ENCODE measurements around the gene NR3C2. TPM values are rescaled to one million over a fixed set of nuclear protein-coding genes. Genes with fewer than 3 reads are reported as not detected.

NR3C2 gene
- total and polyA plus RNA-seq, 3 experiments from 2014 or later, result 5.7 to 7.3 (median 6.3) TPM

GRCh38 chr4:148051403-148051802 is 390.8 kb downstream of the NR3C2 start:
- Histone ChIP-seq H3K4me3 (ENCODE audit: low read length) (peak overlapping the region; percentile 11), H3K36me3 (ENCODE audit: insufficient read depth, low read length) (no peaks in the 10 kb centered on the region), H3K4me1 (ENCODE audit: insufficient read depth, low read length) (peaks cover 60% of the 10 kb centered on the region), H3K27me3 (ENCODE audit: insufficient read depth, low read length, poor library complexity, severe bottlenecking) (no peaks in the 10 kb centered on the region), H3K27ac (ENCODE audit: low read depth, low read length) (no peak overlapping the region), H3K9me3 (ENCODE audit: low read length) (no peaks in the 10 kb centered on the region)
- Mint-ChIP-seq H3K36me3 (peaks cover 3 to 9% (median 8%) of the 10 kb centered on the region in 3 donors), H3K27me3 (no peaks in the 10 kb centered on the region), H3K27ac (peak overlapping the region; percentile 76 to 99 (median 88)), H3K4me1 (peaks cover 56 to 78% (median 72%) of the 10 kb centered on the region in 3 donors), H3K9me3 (no peaks in the 10 kb centered on the region), H3K4me3 (peak overlapping the region in 2 of 7 donors; percentile 33 to 78)
- ChIA-PET POLR2A (no interaction called here), CTCF (interaction anchor here (0.6 kb wide), 1 partner anchor 9 kb away, joined by 3 read pairs; no protein-coding TSS in a partner anchor)
- no peak for DNase-seq

- no peaks in the 10 kb centered on the region for H3K36me3 ChIP-seq (ENCODE audit: insufficient read depth, low read length)
- H3K27ac Mint-ChIP-seq, result peak overlapping the region in 1 of 8 donors; percentile 6
- H3K4me3 Mint-ChIP-seq, result no peak overlapping the region
- no peaks in the 10 kb centered on the region for H3K9me3 ChIP-seq (ENCODE audit: low read length)
- H3K4me3 ChIP-seq (ENCODE audit: low read length), result no peak overlapping the region
- peaks cover 37 to 70% (median 62%) of the 10 kb centered on the region in 3 donors for H3K4me1 Mint-ChIP-seq
- DNase-seq, result no peak
- H3K9me3 Mint-ChIP-seq, result no peaks in the 10 kb centered on the region
- no peaks in the 10 kb centered on the region for H3K27me3 Mint-ChIP-seq
- ChIA-PET POLR2A (interaction anchor here (0.7 kb wide), 1 partner anchor 66 kb away, joined by 5 read pairs; no protein-coding TSS in a partner anchor), CTCF (interaction anchor here (0.8 kb wide), 1 partner anchor 856 kb away, joined by 3 read pairs; no protein-coding TSS in a partner anchor)
- H3K36me3 Mint-ChIP-seq, result peaks cover 3 to 9% (median 8%) of the 10 kb centered on the region in 3 donors
- H3K27me3 ChIP-seq (ENCODE audit: insufficient read depth, low read length, poor library complexity, severe bottlenecking), result no peaks in the 10 kb centered on the region
- no peak overlapping the region for H3K27ac ChIP-seq (ENCODE audit: low read depth, low read length)
- H3K4me1 ChIP-seq (ENCODE audit: insufficient read depth, low read length), result peaks cover 35% of the 10 kb centered on the region
Measured at GRCh38 chr4:148048598-148048997, 393.6 kb downstream of the NR3C2 start.

DNA sequence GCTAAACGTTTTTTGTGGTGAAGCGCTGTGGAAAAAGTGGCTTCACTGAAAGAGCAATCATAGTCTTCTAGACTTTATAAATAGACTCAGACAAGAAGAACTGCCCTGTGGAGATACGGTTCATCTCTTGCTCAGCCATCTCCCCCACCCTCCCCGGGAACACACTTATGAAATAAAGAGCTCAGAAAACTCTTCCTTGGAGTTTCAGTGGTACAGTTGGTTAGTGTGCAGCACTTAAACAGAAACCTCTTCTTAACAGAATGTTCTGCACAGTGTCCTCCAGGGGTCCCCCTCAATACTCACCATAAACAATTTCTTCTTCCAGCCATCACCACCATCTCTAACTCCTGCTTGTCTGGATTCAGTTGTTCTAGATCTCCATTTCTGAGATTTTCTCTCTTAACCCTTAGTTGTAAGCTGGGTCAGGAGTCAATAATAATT is 397.3 kb downstream of the NR3C2 start:
- peak overlapping the region in 4 of 8 donors; percentile 30 to 90 (median 52) for H3K27ac Mint-ChIP-seq
- Histone ChIP-seq H3K4me1 (ENCODE audit: insufficient read depth, low read length) (peaks cover 5% of the 10 kb centered on the region), H3K36me3 (ENCODE audit: insufficient read depth, low read length) (no peaks in the 10 kb centered on the region), H3K27me3 (ENCODE audit: insufficient read depth, low read length, poor library complexity, severe bottlenecking) (no peaks in the 10 kb centered on the region), H3K4me3 (ENCODE audit: low read length) (no peak overlapping the region), H3K27ac (ENCODE audit: low read depth, low read length) (no peak overlapping the region), H3K9me3 (ENCODE audit: low read length) (no peaks in the 10 kb centered on the region)
- ChIA-PET POLR2A (no interaction called here), CTCF (interaction anchor here (0.7 to 3.0 kb wide), 3 partner anchors 11 to 114 kb away, joined by 3 to 18 read pairs (median 3); no protein-coding TSS in a partner anchor)
- no peaks in the 10 kb centered on the region for H3K9me3 Mint-ChIP-seq
- peaks cover 0 to under 1% of the 10 kb centered on the region in 2 donors for H3K27me3 Mint-ChIP-seq
- peaks cover 5 to 37% (median 30%) of the 10 kb centered on the region in 3 donors for H3K4me1 Mint-ChIP-seq
- no peak overlapping the region for H3K4me3 Mint-ChIP-seq
- peaks cover 0 to 9% (median 8%) of the 10 kb centered on the region in 3 donors for H3K36me3 Mint-ChIP-seq
- no peak for DNase-seq

- DNase-seq, result no peak
- peaks cover 4 to 37% (median 28%) of the 10 kb centered on the region in 3 donors for H3K4me1 Mint-ChIP-seq
- H3K27ac Mint-ChIP-seq, result peak overlapping the region in 3 of 8 donors; percentile 23 to 90 (median 51)
- Histone ChIP-seq H3K27ac (ENCODE audit: low read depth, low read length) (no peak overlapping the region), H3K4me1 (ENCODE audit: insufficient read depth, low read length) (peaks cover 5% of the 10 kb centered on the region), H3K9me3 (ENCODE audit: low read length) (no peaks in the 10 kb centered on the region), H3K36me3 (ENCODE audit: insufficient read depth, low read length) (no peaks in the 10 kb centered on the region), H3K4me3 (ENCODE audit: low read length) (no peak overlapping the region), H3K27me3 (ENCODE audit: insufficient read depth, low read length, poor library complexity, severe bottlenecking) (no peaks in the 10 kb centered on the region)
- H3K9me3 Mint-ChIP-seq, result no peaks in the 10 kb centered on the region
- H3K36me3 Mint-ChIP-seq, result peaks cover 0 to 9% (median 8%) of the 10 kb centered on the region in 3 donors
- no peak overlapping the region for H3K4me3 Mint-ChIP-seq
- peaks cover 0 to 2% of the 10 kb centered on the region in 2 donors for H3K27me3 Mint-ChIP-seq
- CTCF ChIA-PET, result interaction anchor here (1.2 to 3.0 kb wide), 2 partner anchors 11 to 92 kb away, joined by 3 to 18 read pairs; no protein-coding TSS in a partner anchor
- POLR2A ChIA-PET, result no interaction called here
Measured at GRCh38 chr4:148044089-148044911, 397.9 kb downstream of the NR3C2 start.

DNA sequence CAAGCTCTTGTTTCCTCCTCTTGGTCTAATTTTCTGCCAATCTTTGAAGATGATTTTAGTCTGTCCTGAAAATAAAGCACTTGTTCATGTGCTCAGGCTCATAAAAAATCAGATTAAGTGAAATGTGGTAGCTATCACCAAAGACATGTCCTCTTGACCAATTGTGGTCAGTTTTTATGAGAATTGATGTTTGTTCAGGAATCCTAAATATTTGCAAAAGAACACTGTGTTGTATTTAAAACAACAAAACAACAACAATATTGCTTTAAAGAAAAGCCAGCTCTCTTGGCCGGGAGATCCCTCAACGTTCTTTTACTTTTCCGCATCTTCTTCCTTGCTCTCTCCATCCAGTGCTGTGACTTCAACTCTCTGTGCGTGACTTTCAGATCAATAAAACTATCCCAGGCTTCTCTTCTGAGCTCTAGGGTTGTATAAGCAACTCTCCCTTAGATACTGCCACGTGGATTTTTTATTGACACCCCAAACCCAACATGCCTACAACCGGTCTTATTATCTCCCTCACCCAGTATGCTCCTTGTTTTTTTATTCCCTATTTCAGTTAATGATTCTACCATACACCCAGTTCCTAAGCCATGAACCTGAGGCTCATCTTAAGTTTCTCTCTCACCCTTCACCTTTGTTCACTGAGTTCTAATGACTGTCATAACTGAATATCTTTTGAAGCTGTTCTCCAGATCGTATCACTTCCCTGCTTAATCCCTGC is 400.4 kb downstream of the NR3C2 start:
- no peak overlapping the region for H3K4me3 ChIP-seq (ENCODE audit: low read length)
- no peaks in the 10 kb centered on the region for H3K9me3 ChIP-seq (ENCODE audit: low read length)
- no peak overlapping the region for H3K27ac Mint-ChIP-seq
- POLR2A ChIA-PET, result interaction anchor here (0.6 kb wide), 1 partner anchor 113 kb away, joined by 3 read pairs; no protein-coding TSS in a partner anchor
- no peaks in the 10 kb centered on the region for H3K9me3 Mint-ChIP-seq
- H3K4me1 ChIP-seq (ENCODE audit: insufficient read depth, low read length), result peaks cover 5% of the 10 kb centered on the region
- no peak overlapping the region for H3K4me3 Mint-ChIP-seq
- H3K4me1 Mint-ChIP-seq, result peaks cover 6 to 27% (median 26%) of the 10 kb centered on the region in 3 donors
- no peak overlapping the region for H3K27ac ChIP-seq (ENCODE audit: low read depth, low read length)
- peaks cover 0 to 5% (median 0%) of the 10 kb centered on the region in 3 donors for H3K36me3 Mint-ChIP-seq
- no peaks in the 10 kb centered on the region for H3K27me3 ChIP-seq (ENCODE audit: insufficient read depth, low read length, poor library complexity, severe bottlenecking)
- H3K27me3 Mint-ChIP-seq, result peaks cover 0 to 2% of the 10 kb centered on the region in 2 donors
- CTCF ChIA-PET, result interaction anchor here (1.0 to 1.7 kb wide), 3 partner anchors 10 to 15 kb away, joined by 3 to 5 read pairs (median 3); no protein-coding TSS in a partner anchor
- DNase-seq, result no peak
- H3K36me3 ChIP-seq (ENCODE audit: insufficient read depth, low read length), result no peaks in the 10 kb centered on the region

DNA sequence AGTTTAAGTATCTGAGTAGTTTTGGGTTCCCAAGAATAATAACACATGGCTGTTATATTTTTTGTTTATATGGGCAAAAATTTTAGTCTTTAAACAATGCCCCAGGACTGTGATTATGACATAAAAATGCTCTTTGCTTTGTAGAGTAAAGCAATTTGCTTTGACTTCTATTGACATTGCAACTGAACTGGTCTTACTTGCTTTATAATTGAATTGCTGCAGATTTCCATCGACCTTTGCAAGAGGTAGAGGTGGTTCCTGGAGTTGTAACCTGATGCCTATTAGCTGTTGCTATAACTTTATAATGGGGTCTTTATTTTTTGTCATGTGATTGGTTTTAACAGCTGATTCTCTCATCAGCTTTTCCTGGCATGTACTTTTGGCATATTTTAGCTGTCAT is 407.4 kb downstream of the NR3C2 start:
- H3K36me3 Mint-ChIP-seq, result peaks cover 0 to 7% (median 2%) of the 10 kb centered on the region in 3 donors
- H3K4me1 Mint-ChIP-seq, result peaks cover 2 to 4% (median 4%) of the 10 kb centered on the region in 3 donors
- H3K4me3 Mint-ChIP-seq, result no peak overlapping the region
- no peaks in the 10 kb centered on the region for H3K4me1 ChIP-seq (ENCODE audit: insufficient read depth, low read length)
- H3K9me3 ChIP-seq (ENCODE audit: low read length), result no peaks in the 10 kb centered on the region
- H3K9me3 Mint-ChIP-seq, result no peaks in the 10 kb centered on the region
- H3K27ac Mint-ChIP-seq, result no peak overlapping the region
- CTCF ChIA-PET, result interaction anchor here (0.8 to 2.3 kb wide), 2 partner anchors 10 to 24 kb away, joined by 4 to 6 read pairs; no protein-coding TSS in a partner anchor
- H3K4me3 ChIP-seq (ENCODE audit: low read length), result no peak overlapping the region
- POLR2A ChIA-PET, result interaction anchor here (0.7 kb wide), 1 partner anchor 407 kb away, joined by 3 read pairs; no protein-coding TSS in a partner anchor
- no peak for DNase-seq
- H3K27me3 Mint-ChIP-seq, result peaks cover 0 to under 1% of the 10 kb centered on the region in 2 donors
- H3K27ac ChIP-seq (ENCODE audit: low read depth, low read length), result no peak overlapping the region
- H3K27me3 ChIP-seq (ENCODE audit: insufficient read depth, low read length, poor library complexity, severe bottlenecking), result no peaks in the 10 kb centered on the region
- no peaks in the 10 kb centered on the region for H3K36me3 ChIP-seq (ENCODE audit: insufficient read depth, low read length)

DNA sequence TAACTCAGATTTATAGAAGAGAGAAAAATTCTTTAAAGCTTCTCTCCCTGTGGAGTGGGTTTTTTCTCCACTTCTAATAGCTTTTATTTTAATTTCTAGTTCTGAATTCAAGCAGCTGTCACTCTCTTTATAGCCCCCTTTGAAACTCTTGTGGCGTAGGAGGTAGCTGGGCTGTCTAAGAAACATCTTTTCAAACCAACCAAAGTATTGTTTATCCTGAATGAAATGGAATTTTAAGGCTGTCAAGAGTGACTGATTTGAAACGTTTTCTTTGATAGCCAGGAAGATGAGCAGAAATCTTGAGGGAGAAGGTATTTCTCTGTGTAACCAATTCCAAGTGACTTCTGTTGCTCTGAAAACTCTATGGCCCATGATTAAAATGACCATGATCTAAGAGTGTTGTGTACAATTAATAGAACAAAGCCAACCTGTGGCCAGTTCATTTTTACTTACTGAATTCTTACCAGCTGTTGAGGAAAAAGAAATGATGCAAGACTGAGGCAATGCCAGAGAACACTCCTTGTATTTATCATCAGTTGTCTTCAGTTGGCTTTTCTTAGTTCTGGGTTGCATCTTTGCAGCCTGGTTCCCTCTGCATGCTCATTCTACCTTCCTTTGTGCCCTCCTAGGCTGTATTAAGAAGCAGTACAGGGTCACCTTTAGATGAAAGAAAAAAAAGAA is 411.9 kb downstream of the NR3C2 start:
- H3K27me3 Mint-ChIP-seq, result no peaks in the 10 kb centered on the region
- H3K36me3 Mint-ChIP-seq, result peaks cover 2 to 26% (median 6%) of the 10 kb centered on the region in 3 donors
- H3K27ac Mint-ChIP-seq, result no peak overlapping the region
- Histone ChIP-seq H3K36me3 (ENCODE audit: insufficient read depth, low read length) (no peaks in the 10 kb centered on the region), H3K4me1 (ENCODE audit: insufficient read depth, low read length) (no peaks in the 10 kb centered on the region), H3K9me3 (ENCODE audit: low read length) (no peaks in the 10 kb centered on the region), H3K27me3 (ENCODE audit: insufficient read depth, low read length, poor library complexity, severe bottlenecking) (no peaks in the 10 kb centered on the region), H3K4me3 (ENCODE audit: low read length) (no peak overlapping the region), H3K27ac (ENCODE audit: low read depth, low read length) (no peak overlapping the region)
- ChIA-PET CTCF (interaction anchor here (1.1 kb wide), 1 partner anchor 23 kb away, joined by 3 read pairs; no protein-coding TSS in a partner anchor), POLR2A (no interaction called here)
- peaks cover 0 to 9% (median 7%) of the 10 kb centered on the region in 5 donors for H3K9me3 Mint-ChIP-seq
- H3K4me1 Mint-ChIP-seq, result no peaks in the 10 kb centered on the region
- DNase-seq, result no peak
- H3K4me3 Mint-ChIP-seq, result no peak overlapping the region

Measured in CD8-positive, alpha-beta memory T cell (primary cell).